HepG2 (cell line): ENCODE data around the gene PLEKHA8. TPM values are rescaled to one million over a fixed set of nuclear protein-coding genes. Genes with fewer than 3 reads are reported as not detected.
A peak's percentile ranks its signal among the peaks of the same experiment; 100 is the strongest.

Source experiments
- BCL6 ChIP-seq: IDR thresholded peaks from 2 replicates; pipeline ENCODE4 v1.6.1; 2016; ENCODE audit warnings: missing genetic modification reagents, missing compliant biosample characterization
- ELF3 ChIP-seq: IDR thresholded peaks from 2 replicates; pipeline ENCODE4 v1.6.1; 2016; ENCODE audit warnings: missing genetic modification reagents, missing compliant biosample characterization
- GATAD2A ChIP-seq: IDR thresholded peaks from 2 replicates; pipeline ENCODE4 v1.6.1; 2016
- HNF4G ChIP-seq, 2 experiments: sonication (generic) in 1 of 2; formaldehyde crosslinking in 1 of 2; IDR thresholded peaks; 2 replicates each; pipeline versions ENCODE4 v1.4.0 to v1.6.1; 2011 to 2020; ENCODE audit warnings: borderline replicate concordance in 2 of 2, low read depth in 2 of 2, mild to moderate bottlenecking in 2 of 2, low read length in 1 of 2, missing genetic modification reagents in 1 of 2, moderate library complexity in 1 of 2
- ISX ChIP-seq: sonication (generic); formaldehyde crosslinking; conservative IDR thresholded peaks from 2 replicates; pipeline ENCODE4 v1.5.0; 2020; ENCODE audit warnings: missing genetic modification reagents
- MAZ ChIP-seq, 2 experiments: sonication (generic) in 1 of 2; formaldehyde crosslinking in 1 of 2; IDR thresholded peaks; 2 replicates each; pipeline versions ENCODE4 v1.5.0 to v1.6.1; 2012 to 2020; ENCODE audit warnings: low read depth in 2 of 2, mild to moderate bottlenecking in 2 of 2, borderline replicate concordance in 1 of 2, improper control_type of control experiment in 1 of 2, low read length in 1 of 2, missing genetic modification reagents in 1 of 2, moderate library complexity in 1 of 2
- MEF2D ChIP-seq: sonication (generic); formaldehyde crosslinking; IDR thresholded peaks from 2 replicates; pipeline ENCODE4 v1.5.1; 2020; ENCODE audit warnings: mild to moderate bottlenecking, missing genetic modification reagents
- MIXL1 ChIP-seq: IDR thresholded peaks from 2 replicates; pipeline ENCODE4 v1.6.1; 2016
- NCOR1 ChIP-seq: fragments of 200-600 bp; sonication (generic); IDR thresholded peaks from 2 replicates; pipeline ENCODE4 v1.7.0; 2017; ENCODE audit warnings: antibody characterized with exemption, low read length, borderline replicate concordance
- PRMT3 ChIP-seq: sonication (generic); formaldehyde crosslinking; IDR thresholded peaks from 2 replicates; pipeline ENCODE4 v1.8.1; 2022; ENCODE audit warnings: low read depth, mild to moderate bottlenecking, moderate library complexity, missing genetic modification reagents, borderline replicate concordance
- RBAK ChIP-seq: sonication (generic); formaldehyde crosslinking; IDR thresholded peaks from 2 replicates; pipeline ENCODE4 v1.5.1; 2020; ENCODE audit warnings: mild to moderate bottlenecking, missing genetic modification reagents
- RXRA ChIP-seq: sonication (generic); formaldehyde crosslinking; IDR thresholded peaks from 2 replicates; pipeline ENCODE4 v1.5.1; 2020; ENCODE audit warnings: missing genetic modification reagents
- SIN3B ChIP-seq: fragments of 150-350 bp; IDR thresholded peaks from 2 replicates; pipeline ENCODE4 v1.6.1; 2014; ENCODE audit warnings: low read length
- SIX4 ChIP-seq: sonication (generic); formaldehyde crosslinking; IDR thresholded peaks from 2 replicates; pipeline ENCODE4 v1.4.0; 2020; ENCODE audit warnings: missing genetic modification reagents
- SMYD3 ChIP-seq: sonication (generic); formaldehyde crosslinking; IDR thresholded peaks from 2 replicates; pipeline ENCODE4 v1.8.1; 2023; ENCODE audit warnings: mild to moderate bottlenecking, missing genetic modification reagents
- SUZ12 ChIP-seq: fragments of 150-350 bp; IDR thresholded peaks from 2 replicates; pipeline ENCODE4 v1.6.1; 2014; ENCODE audit warnings: low read depth, low read length
- TCF7L2 ChIP-seq: IDR thresholded peaks from 2 replicates; pipeline ENCODE4 v1.6.1; 2011; ENCODE audit warnings: mild to moderate bottlenecking, low read depth, low read length, moderate library complexity
- TGIF2 ChIP-seq: IDR thresholded peaks from 2 replicates; pipeline ENCODE4 v1.6.1; 2016; ENCODE audit warnings: control low read depth, missing compliant biosample characterization
- XRCC5 ChIP-seq: fragments of 200-400 bp; formaldehyde crosslinking; optimal IDR thresholded peaks from 2 replicates; pipeline ENCODE3; 2017; ENCODE audit warnings: mild to moderate bottlenecking, low read length
- ZMAT3 ChIP-seq: sonication (generic); formaldehyde crosslinking; conservative IDR thresholded peaks from 2 replicates; pipeline ENCODE4 v1.7.0; 2021; ENCODE audit warnings: missing genetic modification reagents
- ZNF205 ChIP-seq: IDR thresholded peaks from 2 replicates; pipeline ENCODE4 v1.6.1; 2018; ENCODE audit warnings: missing biosample characterization, missing genetic modification reagents
- ZNF225 ChIP-seq: sonication (generic); formaldehyde crosslinking; IDR thresholded peaks from 2 replicates; pipeline ENCODE4 v1.4.0; 2020; ENCODE audit warnings: mild to moderate bottlenecking, missing genetic modification reagents
- ZNF383 ChIP-seq: sonication (generic); formaldehyde crosslinking; IDR thresholded peaks from 2 replicates; pipeline ENCODE4 v1.4.0; 2020; ENCODE audit warnings: missing genetic modification reagents, mild to moderate bottlenecking, borderline replicate concordance
- ZNF703 ChIP-seq: sonication (generic); formaldehyde crosslinking; IDR thresholded peaks from 2 replicates; pipeline ENCODE4 v1.5.1; 2020; ENCODE audit warnings: missing genetic modification reagents, mild to moderate bottlenecking, moderate library complexity, borderline replicate concordance
- ZNF792 ChIP-seq: IDR thresholded peaks from 2 replicates; pipeline ENCODE4 v1.6.1; 2016
- polyA plus RNA-seq, 8 experiments: library from polyadenylated mRNA; depleted of rRNA in 3 of 8; stranded (reverse) in 7 of 8; unstranded in 1 of 8; fragments of >200 nt; fragmentation: Illumina TruSeq in 4 of 8; extraction: Trizol in 4 of 8; gene quantifications; 2 replicates each; pipeline versions ENCODE4 v1.2.1 to v1.2.3, GENCODE V29; 2011 to 2016; ENCODE audit warnings: low read depth in 4 of 8, missing spikeins in 1 of 8, mixed read lengths in 1 of 8; ENCODE audit not compliant: insufficient read depth in 1 of 8
- total RNA-seq, 5 experiments: library from RNA; depleted of rRNA; stranded (reverse); fragments of >200 nt; fragmentation: Illumina TruSeq; extraction: Trizol; gene quantifications; 2 replicates each; pipeline ENCODE4 v1.2.3, GENCODE V29; 2016; ENCODE audit warnings: low read depth in 1 of 5
- TF ChIP-seq, protein P1 (sequence below): sonication (generic); formaldehyde crosslinking; IDR thresholded peaks from 2 replicates; pipeline ENCODE4 v1.5.1; 2020; ENCODE audit warnings: mild to moderate bottlenecking, missing genetic modification reagents
- TF ChIP-seq, protein P2 (sequence below): IDR thresholded peaks from 2 replicates; pipeline ENCODE4 v1.6.1; 2016; ENCODE audit warnings: low read depth
- TF ChIP-seq, protein P3 (sequence below): sonication (generic); formaldehyde crosslinking; IDR thresholded peaks from 2 replicates; pipeline ENCODE4 v1.8.0; 2022; ENCODE audit warnings: mild to moderate bottlenecking, missing genetic modification reagents, borderline replicate concordance

Gene PLEKHA8
- total and polyA plus RNA-seq, 2 of the 13 experiments (the other 11 are each of a cell fraction or from before 2014, with no cell fraction given) = 12.5 to 26.4 TPM

DNA sequence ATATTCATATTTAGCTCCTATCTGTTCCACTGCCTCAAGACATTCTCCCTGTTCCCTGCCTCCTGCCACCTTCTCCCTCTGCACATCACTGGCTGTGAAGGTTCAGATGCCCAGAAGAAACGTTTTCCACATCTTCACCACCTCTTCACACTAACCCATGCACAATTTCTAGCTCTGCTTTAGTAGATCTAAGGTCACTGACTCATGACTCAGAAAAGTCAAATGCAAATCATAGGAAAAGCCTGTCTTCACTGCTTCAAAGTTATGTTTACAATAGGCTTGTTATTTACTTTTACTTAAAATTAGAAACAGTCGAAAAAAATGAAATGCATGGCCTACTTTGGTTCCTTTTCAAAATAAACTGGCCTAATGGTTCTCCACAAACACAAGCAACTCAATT is 41.1 kb upstream of the PLEKHA8 start (continued):
- TF ChIP-seq ZNF383 (CRISPR knock-in tag) (no peak), TCF7L2 (no peak), NCOR1 (no peak), TGIF2 (no peak), ZNF225 (CRISPR knock-in tag) (no peak), ELF3 (CRISPR knock-in tag) (no peak), GATAD2A (CRISPR knock-in tag) (peak; percentile 27; the same call in 1 of the 2 replicates), ISX (CRISPR knock-in tag) (no peak), SIN3B (no peak), RXRA (no peak), MEF2D (CRISPR knock-in tag) (peak; percentile 95), BCL6 (CRISPR knock-in tag) (no peak), ZNF205 (CRISPR knock-in tag) (no peak), ZNF703 (CRISPR knock-in tag) (no peak), HNF4G (IDR thresholded peaks at IDR 0.05; ENCODE audit: borderline replicate concordance, low read depth, low read length) (no peak), HNF4G (CRISPR knock-in tag; IDR thresholded peaks at IDR 0.05; ENCODE audit: borderline replicate concordance, low read depth) (no peak), ZNF792 (CRISPR knock-in tag) (no peak), SUZ12 (no peak), RBAK (CRISPR knock-in tag) (no peak), SMYD3 (CRISPR knock-in tag) (no peak), MIXL1 (CRISPR knock-in tag) (0 out of 2 replicates have a peak, but pooled peaks have one; percentile 41), ZMAT3 (CRISPR knock-in tag) (no peak), SIX4 (CRISPR knock-in tag) (no peak), PRMT3 (CRISPR knock-in tag) (no peak), XRCC5 (no peak), MAZ (IDR thresholded peaks at IDR 0.05; ENCODE audit: borderline replicate concordance, low read depth, low read length) (no peak), MAZ (CRISPR knock-in tag; IDR thresholded peaks at IDR 0.05; ENCODE audit: low read depth) (no peak)
- TF ChIP-seq, protein P1, sequence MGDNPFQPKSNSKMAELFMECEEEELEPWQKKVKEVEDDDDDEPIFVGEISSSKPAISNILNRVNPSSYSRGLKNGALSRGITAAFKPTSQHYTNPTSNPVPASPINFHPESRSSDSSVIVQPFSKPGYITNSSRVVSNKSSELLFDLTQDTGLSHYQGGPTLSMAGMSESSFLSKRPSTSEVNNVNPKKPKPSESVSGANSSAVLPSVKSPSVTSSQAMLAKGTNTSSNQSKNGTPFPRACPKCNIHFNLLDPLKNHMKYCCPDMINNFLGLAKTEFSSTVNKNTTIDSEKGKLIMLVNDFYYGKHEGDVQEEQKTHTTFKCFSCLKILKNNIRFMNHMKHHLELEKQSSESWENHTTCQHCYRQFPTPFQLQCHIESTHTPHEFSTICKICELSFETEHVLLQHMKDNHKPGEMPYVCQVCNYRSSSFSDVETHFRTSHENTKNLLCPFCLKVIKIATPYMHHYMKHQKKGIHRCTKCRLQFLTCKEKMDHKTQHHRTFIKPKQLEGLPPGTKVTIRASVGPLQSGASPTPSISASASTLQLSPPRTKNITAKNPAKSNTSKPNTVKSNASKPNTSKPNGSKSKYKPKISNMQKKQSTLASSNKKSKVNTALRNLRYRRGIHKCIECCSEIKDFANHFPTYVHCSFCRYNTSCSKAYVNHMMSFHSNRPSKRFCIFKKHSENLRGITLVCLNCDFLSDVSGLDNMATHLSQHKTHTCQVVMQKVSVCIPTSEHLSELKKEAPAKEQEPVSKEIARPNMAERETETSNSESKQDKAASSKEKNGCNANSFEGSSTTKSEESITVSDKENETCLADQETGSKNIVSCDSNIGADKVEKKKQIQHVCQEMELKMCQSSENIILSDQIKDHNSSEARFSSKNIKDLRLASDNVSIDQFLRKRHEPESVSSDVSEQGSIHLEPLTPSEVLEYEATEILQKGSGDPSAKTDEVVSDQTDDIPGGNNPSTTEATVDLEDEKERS = no peak
- TF ChIP-seq, protein P2, sequence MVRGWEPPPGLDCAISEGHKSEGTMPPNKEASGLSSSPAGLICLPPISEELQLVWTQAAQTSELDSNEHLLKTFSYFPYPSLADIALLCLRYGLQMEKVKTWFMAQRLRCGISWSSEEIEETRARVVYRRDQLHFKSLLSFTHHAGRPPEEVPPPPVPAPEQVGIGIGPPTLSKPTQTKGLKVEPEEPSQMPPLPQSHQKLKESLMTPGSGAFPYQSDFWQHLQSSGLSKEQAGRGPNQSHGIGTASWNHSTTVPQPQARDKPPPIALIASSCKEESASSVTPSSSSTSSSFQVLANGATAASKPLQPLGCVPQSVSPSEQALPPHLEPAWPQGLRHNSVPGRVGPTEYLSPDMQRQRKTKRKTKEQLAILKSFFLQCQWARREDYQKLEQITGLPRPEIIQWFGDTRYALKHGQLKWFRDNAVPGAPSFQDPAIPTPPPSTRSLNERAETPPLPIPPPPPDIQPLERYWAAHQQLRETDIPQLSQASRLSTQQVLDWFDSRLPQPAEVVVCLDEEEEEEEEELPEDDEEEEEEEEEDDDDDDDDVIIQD (CRISPR knock-in tag) = peak; percentile 41; the same call in 1 of the 2 replicates
- TF ChIP-seq, protein P3, sequence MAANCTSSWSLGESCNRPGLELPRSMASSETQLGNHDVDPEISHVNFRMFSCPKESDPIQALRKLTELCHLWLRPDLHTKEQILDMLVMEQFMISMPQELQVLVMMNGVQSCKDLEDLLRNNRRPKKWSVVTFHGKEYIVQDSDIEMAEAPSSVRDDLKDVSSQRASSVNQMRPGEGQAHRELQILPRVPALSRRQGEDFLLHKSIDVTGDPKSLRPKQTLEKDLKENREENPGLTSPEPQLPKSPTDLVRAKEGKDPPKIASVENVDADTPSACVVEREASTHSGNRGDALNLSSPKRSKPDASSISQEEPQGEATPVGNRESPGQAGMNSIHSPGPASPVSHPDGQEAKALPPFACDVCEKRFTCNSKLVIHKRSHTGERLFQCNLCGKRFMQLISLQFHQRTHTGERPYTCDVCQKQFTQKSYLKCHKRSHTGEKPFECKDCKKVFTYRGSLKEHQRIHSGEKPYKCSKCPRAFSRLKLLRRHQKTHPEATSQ (CRISPR knock-in tag) = no peak
